ENCODE measurements around the gene HSD3B7.

DNA sequence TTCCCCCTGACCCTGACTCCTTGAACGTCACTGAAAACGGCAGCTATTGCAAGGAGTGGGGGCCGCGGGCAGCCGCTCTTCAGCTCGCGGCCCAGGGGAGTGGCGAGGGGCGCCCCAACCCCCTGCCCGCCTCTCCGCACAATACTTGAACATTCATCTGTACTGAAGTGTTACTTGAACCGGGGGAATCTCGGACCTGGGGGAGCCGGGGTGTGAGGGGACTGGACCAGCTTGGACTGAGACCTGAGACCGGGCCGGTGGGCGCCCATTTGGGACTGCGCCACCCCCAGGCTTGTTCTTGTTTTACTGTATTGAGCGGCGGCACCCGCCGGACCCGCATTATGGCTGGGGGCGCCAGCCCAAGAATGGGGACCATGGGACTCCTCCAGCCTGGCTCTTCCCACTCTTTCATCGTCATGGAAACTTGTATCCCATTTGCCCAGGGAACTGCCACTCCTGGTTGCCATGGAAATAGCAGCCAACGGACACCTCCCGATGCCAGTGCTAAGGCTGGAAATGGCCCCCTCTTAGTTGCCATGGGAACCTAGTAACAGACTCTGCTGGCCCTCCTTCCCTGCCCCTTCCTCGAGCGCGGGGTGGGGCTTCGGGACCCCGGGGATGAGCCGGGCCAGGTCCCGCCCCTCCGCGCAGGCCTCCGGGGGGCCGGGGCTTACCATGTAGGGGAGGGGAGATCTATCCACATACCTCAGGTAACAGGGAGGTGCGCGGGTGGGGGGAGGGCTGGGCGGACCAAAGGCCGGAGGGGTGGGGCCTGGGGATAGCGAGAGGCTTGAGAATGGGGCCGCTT is 36.9 kb upstream of the HSD3B7 start:
- TF ChIP-seq SIN3A (IDR thresholded peaks at IDR 0.05; ENCODE audit: borderline replicate concordance, insufficient read depth, low read depth, low read length), result no peak
- TF ChIP-seq, protein P1, sequence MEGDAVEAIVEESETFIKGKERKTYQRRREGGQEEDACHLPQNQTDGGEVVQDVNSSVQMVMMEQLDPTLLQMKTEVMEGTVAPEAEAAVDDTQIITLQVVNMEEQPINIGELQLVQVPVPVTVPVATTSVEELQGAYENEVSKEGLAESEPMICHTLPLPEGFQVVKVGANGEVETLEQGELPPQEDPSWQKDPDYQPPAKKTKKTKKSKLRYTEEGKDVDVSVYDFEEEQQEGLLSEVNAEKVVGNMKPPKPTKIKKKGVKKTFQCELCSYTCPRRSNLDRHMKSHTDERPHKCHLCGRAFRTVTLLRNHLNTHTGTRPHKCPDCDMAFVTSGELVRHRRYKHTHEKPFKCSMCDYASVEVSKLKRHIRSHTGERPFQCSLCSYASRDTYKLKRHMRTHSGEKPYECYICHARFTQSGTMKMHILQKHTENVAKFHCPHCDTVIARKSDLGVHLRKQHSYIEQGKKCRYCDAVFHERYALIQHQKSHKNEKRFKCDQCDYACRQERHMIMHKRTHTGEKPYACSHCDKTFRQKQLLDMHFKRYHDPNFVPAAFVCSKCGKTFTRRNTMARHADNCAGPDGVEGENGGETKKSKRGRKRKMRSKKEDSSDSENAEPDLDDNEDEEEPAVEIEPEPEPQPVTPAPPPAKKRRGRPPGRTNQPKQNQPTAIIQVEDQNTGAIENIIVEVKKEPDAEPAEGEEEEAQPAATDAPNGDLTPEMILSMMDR (IDR thresholded peaks at IDR 0.05), result no peak
- TF ChIP-seq POLR2AphosphoS5 (IDR thresholded peaks at IDR 0.05; ENCODE audit: low read depth, low read length), result no peak
